Progenitor cell of endocrine pancreas (in vitro differentiated cells): ENCODE results near the gene PRPS2. TPM values are rescaled to one million over a fixed set of nuclear protein-coding genes. Genes with fewer than 3 reads are reported as not detected.

ENCODE experiments used
- DNase-seq: peaks from one replicate; pipeline ENCODE4 v3.0.0; 2021; ENCODE audit warnings: low spot score; ENCODE audit not compliant: unreplicated experiment
- H3K27ac Mint-ChIP-seq: 2 replicates; pipeline ENCODE4 v1.8.0; 2021; ENCODE audit warnings: mild to moderate bottlenecking, moderate library complexity, mixed read lengths
- H3K27me3 Mint-ChIP-seq: 2 replicates; pipeline ENCODE4 v1.8.0; 2021; ENCODE audit warnings: mixed read lengths
- H3K36me3 Mint-ChIP-seq: 2 replicates; pipeline ENCODE4 v1.8.0; 2022; ENCODE audit warnings: mixed read lengths; ENCODE audit not compliant: insufficient read depth
- H3K4me1 Mint-ChIP-seq: 2 replicates; pipeline ENCODE4 v1.8.0; 2021; ENCODE audit warnings: low read depth, mixed read lengths
- H3K4me3 Mint-ChIP-seq: 2 replicates; pipeline ENCODE4 v1.8.0; 2021; ENCODE audit warnings: low read depth, mild to moderate bottlenecking, moderate library complexity, mixed read lengths
- H3K9me3 Mint-ChIP-seq: 2 replicates; pipeline ENCODE4 v1.8.0; 2021; ENCODE audit warnings: low read depth, mixed read lengths
- CTCF ChIP-seq: fragments of 200-600 bp; sonication (generic); IDR thresholded peaks from one replicate; pipeline ENCODE4 v1.5.0; 2021; ENCODE audit warnings: antibody characterized with exemption, mild to moderate bottlenecking; ENCODE audit not compliant: unreplicated experiment
- long read RNA-seq: library from polyadenylated mRNA; unstranded; transcript quantifications from one replicate; pipeline ENCODE4 v2.0.0, GENCODE V29; 2020
- total RNA-seq: library from RNA; stranded (reverse); gene quantifications from 2 replicates; pipeline ENCODE4 v1.2.1, GENCODE V29; 2021

The PRPS2 gene
- 15.8 and 18.6 TPM in 2 replicates for total RNA-seq
- long read RNA-seq, transcript PRPS2-202 (7 exons, 2,511 nt), result major isoform, 120 of 138 reads
- long read RNA-seq, transcript PRPS2-203 (7 exons, 1,348 nt), result minor isoform, 9 of 138 reads
- long read RNA-seq, partial matches to known transcripts, result 6 of 138 reads
- long read RNA-seq, other reads (novel, unspliced or antisense), result 3 of 138 reads

GRCh38 chrX:12791257-12792228 is at the start of gene PRPS2:
PRPS2 (plus strand) TSS chrX:12791412; CDS start chrX:12791498, 86 bp downstream.
- no peaks in the 10 kb centered on the region for H3K4me1 Mint-ChIP-seq
- peaks cover 22% of the 10 kb centered on the region for H3K9me3 Mint-ChIP-seq
- TF ChIP-seq CTCF, result no peak
- H3K27ac Mint-ChIP-seq, result peak within 1 kb of the TSS; percentile 37
- peaks cover 7% of the 10 kb centered on the region for H3K36me3 Mint-ChIP-seq
- peak; percentile 34 for DNase-seq
- peaks cover 16% of the 10 kb centered on the region for H3K27me3 Mint-ChIP-seq
- H3K4me3 Mint-ChIP-seq, result peak within 1 kb of the TSS; percentile 82

- no peak for TF ChIP-seq CTCF
- no peaks in the 10 kb centered on the region for H3K36me3 Mint-ChIP-seq
- peaks cover 13% of the 10 kb centered on the region for H3K9me3 Mint-ChIP-seq
- no peak for DNase-seq
- H3K27me3 Mint-ChIP-seq, result no peaks in the 10 kb centered on the region
- H3K4me3 Mint-ChIP-seq, result no peak overlapping the region
- no peaks in the 10 kb centered on the region for H3K4me1 Mint-ChIP-seq
- H3K27ac Mint-ChIP-seq, result no peak overlapping the region
Observed at GRCh38 chrX:12741416-12741815, 49.8 kb upstream of the PRPS2 start.

GRCh38 chrX:12747433-12747832 is 43.8 kb upstream of the PRPS2 start:
- Mint-ChIP-seq H3K27me3 (no peaks in the 10 kb centered on the region), H3K9me3 (peaks cover 23% of the 10 kb centered on the region), H3K4me3 (no peak overlapping the region), H3K36me3 (no peaks in the 10 kb centered on the region), H3K27ac (no peak overlapping the region), H3K4me1 (no peaks in the 10 kb centered on the region)
- no peak for TF ChIP-seq CTCF
- no peak for DNase-seq

GRCh38 chrX:12751887-12752286 is 39.3 kb upstream of the PRPS2 start:
- Mint-ChIP-seq H3K27me3 (no peaks in the 10 kb centered on the region), H3K36me3 (no peaks in the 10 kb centered on the region), H3K9me3 (peaks cover 25% of the 10 kb centered on the region), H3K4me3 (no peak overlapping the region), H3K27ac (no peak overlapping the region), H3K4me1 (no peaks in the 10 kb centered on the region)
- no peak for TF ChIP-seq CTCF
- DNase-seq, result no peak

- no peak for TF ChIP-seq CTCF
- H3K4me3 Mint-ChIP-seq, result no peak overlapping the region
Observed at GRCh38 chrX:12753366-12753765, 37.8 kb upstream of the PRPS2 start.

More at GRCh38 chrX:12753366-12753765, 37.8 kb upstream of the PRPS2 start:
- no peak for DNase-seq
- H3K27me3 Mint-ChIP-seq, result no peaks in the 10 kb centered on the region
- H3K4me1 Mint-ChIP-seq, result no peaks in the 10 kb centered on the region
- no peaks in the 10 kb centered on the region for H3K36me3 Mint-ChIP-seq
- no peak overlapping the region for H3K27ac Mint-ChIP-seq
- peaks cover 30% of the 10 kb centered on the region for H3K9me3 Mint-ChIP-seq
